Mucosa of rectum (tissue), 2 donors: Measurements from ENCODE around the gene PTPRN.
A peak's percentile ranks its signal among the peaks of the same experiment; 100 is the strongest.
"Not testable (repeated sequence)": the region's sequence is repeated elsewhere in the genome, so short reads cannot be mapped to it uniquely, and the experiment has no call there.

ENCODE experiments used
- H3K27ac ChIP-seq, 2 donors: one replicate each; pipeline ENCODE4 v1.7.0; 2013; ENCODE audit warnings: inconsistent platforms in 2 of 2, low read depth in 2 of 2, low read length in 2 of 2
- H3K27me3 ChIP-seq, 2 donors: one replicate each; pipeline ENCODE4 v1.7.0; 2013; ENCODE audit warnings: low read length in 2 of 2; ENCODE audit not compliant: control insufficient read depth in 2 of 2, insufficient read depth in 2 of 2
- H3K36me3 ChIP-seq, 2 donors: one replicate each; pipeline ENCODE4 v1.7.0; 2013; ENCODE audit warnings: low read length in 2 of 2; ENCODE audit not compliant: control insufficient read depth in 2 of 2, insufficient read depth in 2 of 2
- H3K4me1 ChIP-seq, 2 donors: one replicate each; pipeline ENCODE4 v1.7.0; 2013; ENCODE audit warnings: low read length in 2 of 2, mild to moderate bottlenecking in 1 of 2; ENCODE audit not compliant: control insufficient read depth in 2 of 2, insufficient read depth in 2 of 2
- H3K4me3 ChIP-seq, 2 donors: one replicate each; pipeline ENCODE4 v1.7.0; 2013; ENCODE audit warnings: low read length in 2 of 2
- H3K9ac ChIP-seq, 2 donors: one replicate each; pipeline ENCODE4 v1.7.0; 2013; ENCODE audit warnings: low read length in 2 of 2, low read depth in 1 of 2, mild to moderate bottlenecking in 1 of 2
- H3K9me3 ChIP-seq, 2 donors: one replicate each; pipeline ENCODE4 v1.7.0; 2013; ENCODE audit warnings: low read length in 2 of 2; ENCODE audit not compliant: control insufficient read depth in 2 of 2
- donor health status: healthy.
- donor health status: Normal muscosa, but diverticular disease.

The PTPRN gene

GRCh38 chr2:219271021-219271420 lies 38.2 kb downstream of the PTPRN start:
- H3K27me3 ChIP-seq = no peaks in the 10 kb centered on the region
- H3K36me3 ChIP-seq = no peaks in the 10 kb centered on the region
- no peaks in the 10 kb centered on the region for H3K9me3 ChIP-seq
- peaks cover 0 to 3% of the 10 kb centered on the region in 2 donors for H3K4me1 ChIP-seq
- H3K9ac ChIP-seq = no peak overlapping the region
- no peak overlapping the region for H3K27ac ChIP-seq
- no peak overlapping the region for H3K4me3 ChIP-seq

- no peaks in the 10 kb centered on the region for H3K9me3 ChIP-seq
- H3K27ac ChIP-seq = no peak overlapping the region
- peaks cover 0 to 3% of the 10 kb centered on the region in 2 donors for H3K4me1 ChIP-seq
- no peaks in the 10 kb centered on the region for H3K27me3 ChIP-seq
- H3K4me3 ChIP-seq = no peak overlapping the region
- H3K9ac ChIP-seq = no peak overlapping the region
- no peaks in the 10 kb centered on the region for H3K36me3 ChIP-seq
Observed at GRCh38 chr2:219270055-219270372, 39.2 kb downstream of the PTPRN start.

GRCh38 chr2:219269362-219270054 lies 39.7 kb downstream of the PTPRN start:
- Histone ChIP-seq H3K27me3 (no peaks in the 10 kb centered on the region), H3K4me3 (no peak overlapping the region), H3K27ac (no peak overlapping the region), H3K4me1 (peaks cover 0 to 3% of the 10 kb centered on the region in 2 donors), H3K9me3 (no peaks in the 10 kb centered on the region), H3K36me3 (no peaks in the 10 kb centered on the region), H3K9ac (no peak overlapping the region)

GRCh38 chr2:219268294-219268693 lies 40.9 kb downstream of the PTPRN start:
- Histone ChIP-seq H3K4me1 (peaks cover 0 to 3% of the 10 kb centered on the region in 2 donors), H3K9me3 (no peaks in the 10 kb centered on the region), H3K27ac (no peak overlapping the region), H3K27me3 (no peaks in the 10 kb centered on the region), H3K4me3 (no peak overlapping the region), H3K9ac (no peak overlapping the region), H3K36me3 (no peaks in the 10 kb centered on the region)

GRCh38 chr2:219266886-219267285 lies 42.3 kb downstream of the PTPRN start:
- H3K27ac ChIP-seq = no peak overlapping the region
- no peak overlapping the region for H3K4me3 ChIP-seq
- H3K36me3 ChIP-seq = no peaks in the 10 kb centered on the region
- H3K27me3 ChIP-seq = no peaks in the 10 kb centered on the region
- H3K9me3 ChIP-seq = no peaks in the 10 kb centered on the region
- peaks cover 0 to 3% of the 10 kb centered on the region in 2 donors for H3K4me1 ChIP-seq
- H3K9ac ChIP-seq = no peak overlapping the region

GRCh38 chr2:219266232-219266631 lies 43.0 kb downstream of the PTPRN start:
- H3K9me3 ChIP-seq = no peaks in the 10 kb centered on the region
- no peaks in the 10 kb centered on the region for H3K27me3 ChIP-seq
- H3K4me3 ChIP-seq = no peak overlapping the region
- no peaks in the 10 kb centered on the region for H3K36me3 ChIP-seq
- H3K9ac ChIP-seq = no peak overlapping the region
- no peak overlapping the region for H3K27ac ChIP-seq
- peaks cover 0 to 3% of the 10 kb centered on the region in 2 donors for H3K4me1 ChIP-seq

GRCh38 chr2:219261024-219261855 lies 48.0 kb downstream of the PTPRN start:
- Histone ChIP-seq H3K9me3 (no peaks in the 10 kb centered on the region), H3K36me3 (no peaks in the 10 kb centered on the region), H3K4me3 (no peak overlapping the region), H3K27me3 (peaks cover 0 to 2% of the 10 kb centered on the region in 2 donors), H3K27ac (no peak overlapping the region), H3K4me1 (no peaks in the 10 kb centered on the region), H3K9ac (no peak overlapping the region)

- not testable (repeated sequence) for H3K9ac ChIP-seq, H3K9me3 ChIP-seq, H3K36me3 ChIP-seq, H3K4me1 ChIP-seq, H3K4me3 ChIP-seq, H3K27ac ChIP-seq, H3K27me3 ChIP-seq
Observed at GRCh38 chr2:219258942-219259341, 50.3 kb downstream of the PTPRN start.

- Histone ChIP-seq H3K36me3 (peaks cover 10 to 14% of the 10 kb centered on the region in 2 donors), H3K9ac (peak overlapping the region; percentile 82 to 86), H3K27me3 (peaks cover 0 to 2% of the 10 kb centered on the region in 2 donors), H3K4me1 (peaks cover 34 to 37% of the 10 kb centered on the region in 2 donors), H3K9me3 (no peaks in the 10 kb centered on the region), H3K27ac (peak overlapping the region; percentile 67 to 89), H3K4me3 (peak overlapping the region; percentile 68 to 89)
Observed at GRCh38 chr2:219254590-219255201, 54.5 kb downstream of the PTPRN start.
